Smooth muscle cell (in vitro differentiated cells): ENCODE data around the gene CCR7. TPM values are rescaled to one million over a fixed set of nuclear protein-coding genes. Genes with fewer than 3 reads are reported as not detected.

ENCODE experiments used
- DNase-seq: peaks from one replicate; lab custom pipeline; 2025; ENCODE audit not compliant: unreplicated experiment; lab: John Stamatoyannopoulos, UW
- H2AFZ ChIP-seq: fragments of 200-600 bp; sonication (generic); 2 replicates; pipeline ENCODE4 v1.6.0; 2016; ENCODE audit warnings: antibody characterized with exemption, low read depth, mild to moderate bottlenecking
- H3F3A ChIP-seq: fragments of 200-600 bp; sonication (generic); 2 replicates; pipeline ENCODE4 v1.6.0; 2017; ENCODE audit warnings: antibody characterized with exemption, low read depth
- H3K27ac ChIP-seq: fragments of 200-600 bp; sonication (generic); 2 replicates; pipeline ENCODE4 v1.5.1; 2016; ENCODE audit warnings: low read depth, mild to moderate bottlenecking
- H3K27me3 ChIP-seq: fragments of 200-600 bp; sonication (generic); 2 replicates; pipeline ENCODE4 v1.6.1; 2016; ENCODE audit warnings: low read depth, mild to moderate bottlenecking
- H3K36me3 ChIP-seq: fragments of 200-600 bp; sonication (generic); 2 replicates; pipeline ENCODE4 v1.5.1; 2016; ENCODE audit warnings: low read depth
- H3K4me1 ChIP-seq: fragments of 200-600 bp; sonication (generic); 2 replicates; pipeline ENCODE4 v1.5.1; 2016; ENCODE audit warnings: low read depth
- H3K4me2 ChIP-seq: fragments of 200-600 bp; sonication (generic); 2 replicates; pipeline ENCODE4 v1.6.0; 2016; ENCODE audit warnings: mild to moderate bottlenecking
- H3K4me3 ChIP-seq: fragments of 200-600 bp; sonication (generic); 2 replicates; pipeline ENCODE4 v1.5.1; 2016; ENCODE audit warnings: mild to moderate bottlenecking
- H3K79me2 ChIP-seq: fragments of 200-600 bp; sonication (generic); 2 replicates; pipeline ENCODE4 v1.6.0; 2016; ENCODE audit warnings: low read depth, mild to moderate bottlenecking
- H3K9ac ChIP-seq: fragments of 200-600 bp; sonication (generic); 2 replicates; pipeline ENCODE4 v1.6.0; 2016; ENCODE audit warnings: low read depth
- H3K9me3 ChIP-seq: fragments of 200-600 bp; sonication (generic); replicated peaks from 2 replicates; pipeline ENCODE4 v1.5.1; 2016; ENCODE audit warnings: low read depth
- H4K20me1 ChIP-seq: fragments of 200-600 bp; sonication (generic); 2 replicates; pipeline ENCODE4 v1.6.0; 2016; ENCODE audit warnings: low read depth
- CTCF ChIP-seq: fragments of 200-600 bp; sonication (generic); IDR thresholded peaks from 2 replicates; pipeline ENCODE4 v1.5.1; 2017; ENCODE audit warnings: borderline replicate concordance, mild to moderate bottlenecking, antibody characterized with exemption; ENCODE audit not compliant: insufficient read depth, poor library complexity, severe bottlenecking
- WGBS: methylation state at CpG from one replicate; pipeline ENCODE4 v1.1.7; 2016; ENCODE audit warnings: low lambda C conversion rate; 5-methylcytosine and 5-hydroxymethylcytosine counted together
- polyA plus RNA-seq: library from polyadenylated mRNA; unstranded; fragments of >200 nt; fragmentation: Nextera tagmentation; extraction: Ambion mirVana; gene quantifications from 2 replicates; pipeline ENCODE4 v1.2.1, GENCODE V29; 2016
- total RNA-seq: library from RNA; depleted of rRNA; stranded (reverse); fragments of >200 nt; gene quantifications from 2 replicates; pipeline ENCODE4 v1.2.3, GENCODE V29; 2014

Gene CCR7
- total and polyA plus RNA-seq, 2 experiments from 2014 or later = not detected

GRCh38 chr17:40538019-40538935 lies 27.0 kb downstream of the CCR7 start:
- H3K4me1 ChIP-seq = peaks cover 6% of the 10 kb centered on the region
- no peaks in the 10 kb centered on the region for H3K27me3 ChIP-seq
- H2AFZ ChIP-seq = no peak overlapping the region
- peaks cover 7% of the 10 kb centered on the region for H3F3A ChIP-seq
- no peaks in the 10 kb centered on the region for H3K36me3 ChIP-seq
- H3K79me2 ChIP-seq = no peaks in the 10 kb centered on the region
- no peak overlapping the region for H3K9ac ChIP-seq
- TF ChIP-seq CTCF = no peak
- DNase-seq = no peak
- no peaks in the 10 kb centered on the region for H4K20me1 ChIP-seq
- H3K27ac ChIP-seq = no peak overlapping the region
- 79% methylated on average over 15 of the region's 15 CpGs for WGBS
- H3K9me3 ChIP-seq = no peaks in the 10 kb centered on the region
- no peak overlapping the region for H3K4me2 ChIP-seq
- H3K4me3 ChIP-seq = no peak overlapping the region

GRCh38 chr17:40536295-40537171 lies 28.7 kb downstream of the CCR7 start:
- peak overlapping the region; percentile 32 for H3K9ac ChIP-seq
- no peaks in the 10 kb centered on the region for H3K27me3 ChIP-seq
- H3F3A ChIP-seq = peaks cover 6% of the 10 kb centered on the region
- H3K4me2 ChIP-seq = peak overlapping the region; percentile 25
- H2AFZ ChIP-seq = peak overlapping the region; percentile 52
- H3K36me3 ChIP-seq = no peaks in the 10 kb centered on the region
- no peaks in the 10 kb centered on the region for H3K79me2 ChIP-seq
- H3K4me1 ChIP-seq = no peaks in the 10 kb centered on the region
- H4K20me1 ChIP-seq = no peaks in the 10 kb centered on the region
- H3K27ac ChIP-seq = peak overlapping the region; percentile 70
- WGBS = 47% methylated on average over 13 of the region's 13 CpGs
- TF ChIP-seq CTCF = no peak
- DNase-seq = no peak
- no peak overlapping the region for H3K4me3 ChIP-seq
- no peaks in the 10 kb centered on the region for H3K9me3 ChIP-seq

- Histone ChIP-seq H3K27ac (peak overlapping the region; percentile 70), H3K36me3 (no peaks in the 10 kb centered on the region), H3K9me3 (no peaks in the 10 kb centered on the region), H2AFZ (peak overlapping the region; percentile 52), H3K4me1 (no peaks in the 10 kb centered on the region), H3K27me3 (no peaks in the 10 kb centered on the region), H3K79me2 (no peaks in the 10 kb centered on the region), H3K4me2 (peak overlapping the region; percentile 25), H3K4me3 (no peak overlapping the region), H3K9ac (peak overlapping the region; percentile 32), H3F3A (peaks cover 6% of the 10 kb centered on the region), H4K20me1 (no peaks in the 10 kb centered on the region)
- DNase-seq = no peak
- no peak for TF ChIP-seq CTCF
- 48% methylated on average over 3 of the region's 3 CpGs for WGBS
Observed at GRCh38 chr17:40535924-40536294, 29.4 kb downstream of the CCR7 start.
